GM23248 (cell line): Measurements from ENCODE around the gene ST13.

Source experiments
- EZH2 ChIP-seq: fragments of 200-600 bp; sonication (generic); IDR thresholded peaks from 2 replicates; pipeline ENCODE4 v1.6.1; 2018; ENCODE audit warnings: antibody characterized with exemption, mild to moderate bottlenecking; ENCODE audit not compliant: insufficient read depth, poor library complexity, severe bottlenecking
- EZH2phosphoT487 ChIP-seq: fragments of 200-600 bp; sonication (generic); IDR thresholded peaks from 2 replicates; pipeline ENCODE4 v1.6.1; 2018; ENCODE audit warnings: antibody characterized with exemption, moderate library complexity, mild to moderate bottlenecking, low read depth; ENCODE audit not compliant: insufficient read depth

GRCh38 chr22:40805699-40806203 is 50.7 kb downstream of the ST13 start:
- no peak for TF ChIP-seq EZH2
- no peak for TF ChIP-seq EZH2phosphoT487
